GM12891 (cell line): ENCODE data around the gene NUP93. TPM values are rescaled to one million over a fixed set of nuclear protein-coding genes. Genes with fewer than 3 reads are reported as not detected.

Experiments used
- DNase-seq: peaks from one replicate; pipeline ENCODE4 v3.0.0; 2011; ENCODE audit warnings: low spot score; ENCODE audit not compliant: insufficient read length
- FAIRE-seq: peaks from 2 replicates; lab custom pipeline; 2011; peaks lifted over from hg19 to GRCh38; lab: Jason Lieb, UNC
- PAX5 ChIP-seq: IDR thresholded peaks from 2 replicates; pipeline ENCODE4 v1.6.1; 2011; ENCODE audit warnings: low read length, moderate library complexity, mild to moderate bottlenecking; ENCODE audit not compliant: insufficient read depth, severe bottlenecking
- POLR2A ChIP-seq: IDR thresholded peaks from 2 replicates; pipeline ENCODE4 v1.6.1; 2011; ENCODE audit warnings: low read depth, low read length, control low read depth
- POLR2AphosphoS5 ChIP-seq: IDR thresholded peaks from 2 replicates; pipeline ENCODE4 v1.6.1; 2011; ENCODE audit warnings: low read depth, low read length, control low read depth
- POU2F2 ChIP-seq: IDR thresholded peaks from 2 replicates; pipeline ENCODE4 v1.6.1; 2011; ENCODE audit warnings: low read depth, mild to moderate bottlenecking, control low read depth, low read length, moderate library complexity
- SPI1 ChIP-seq: IDR thresholded peaks from 2 replicates; pipeline ENCODE4 v1.6.1; 2011; ENCODE audit warnings: low read depth, low read length, control low read depth
- TAF1 ChIP-seq: IDR thresholded peaks from 2 replicates; pipeline ENCODE4 v1.6.1; 2011; ENCODE audit warnings: low read depth, low read length, control low read depth
- polyA plus RNA-seq: library from polyadenylated mRNA; unstranded; fragments of >200 nt; gene quantifications from one replicate; pipeline ENCODE4 v1.2.1, GENCODE V29; 2012; ENCODE audit warnings: low read depth, missing spikeins, inconsistent platforms; ENCODE audit not compliant: missing spikeins

Gene NUP93
- polyA plus RNA-seq: 59.1 TPM

GRCh38 chr16:56729735-56730662 lies at the start of gene NUP93:
Gene NUP93, plus strand, starts transcription at chr16:56730129. Its CDS starts 18,119 bp downstream, at chr16:56748248.
- peak; percentile 89 for FAIRE-seq
- DNase-seq: peak; percentile 87
- no peak for TF ChIP-seq SPI1
- peak; percentile 84; the same call in 1 of the 2 replicates for TF ChIP-seq POLR2AphosphoS5
- peak; percentile 84 for TF ChIP-seq POLR2A

GRCh38 chr16:56681939-56682702 lies 47.8 kb upstream of the NUP93 start, which contains the start of gene MT1X:
Gene MT1X, plus strand, starts transcription at chr16:56682470. Its CDS starts 71 bp downstream, at chr16:56682541.
- peak; percentile 87 for DNase-seq
- TF ChIP-seq SPI1 (no peak), POLR2AphosphoS5 (peak; percentile 52; the same call in 1 of the 2 replicates), POLR2A (peak; percentile 71)
- peak; percentile 77 for FAIRE-seq

GRCh38 chr16:56682703-56683397 lies 47.1 kb upstream of the NUP93 start:
- FAIRE-seq (no peak), DNase-seq (no peak)
- TF ChIP-seq TAF1 (no peak), POU2F2 (no peak), PAX5 (no peak), POLR2AphosphoS5 (no peak), SPI1 (no peak), POLR2A (no peak)

- DNase-seq: no peak
- no peak for TF ChIP-seq POLR2A
- no peak for TF ChIP-seq TAF1
- TF ChIP-seq POLR2AphosphoS5: no peak
- TF ChIP-seq SPI1: no peak
- TF ChIP-seq PAX5: no peak
- no peak for TF ChIP-seq POU2F2
- FAIRE-seq: no peak
Measured at GRCh38 chr16:56683424-56684172, 46.3 kb upstream of the NUP93 start.

GRCh38 chr16:56684256-56684925 lies 45.5 kb upstream of the NUP93 start:
- TF ChIP-seq PAX5: no peak
- no peak for TF ChIP-seq SPI1
- TF ChIP-seq POU2F2: no peak
- no peak for TF ChIP-seq TAF1
- no peak for TF ChIP-seq POLR2A
- TF ChIP-seq POLR2AphosphoS5: no peak
- no peak for DNase-seq
- no peak for FAIRE-seq

GRCh38 chr16:56684926-56685590 lies 44.9 kb upstream of the NUP93 start:
- TF ChIP-seq POLR2AphosphoS5 (no peak), PAX5 (no peak), TAF1 (no peak), POLR2A (no peak), POU2F2 (no peak), SPI1 (no peak)
- FAIRE-seq (no peak), DNase-seq (no peak)

GRCh38 chr16:56686758-56687157 lies 43.2 kb upstream of the NUP93 start:
- DNase-seq: no peak
- FAIRE-seq: no peak
- no peak for TF ChIP-seq SPI1
- TF ChIP-seq POLR2A: no peak
- no peak for TF ChIP-seq PAX5
- TF ChIP-seq TAF1: no peak
- no peak for TF ChIP-seq POLR2AphosphoS5
- no peak for TF ChIP-seq POU2F2

GRCh38 chr16:56688762-56689161 lies 41.2 kb upstream of the NUP93 start:
- FAIRE-seq (no peak), DNase-seq (no peak)
- TF ChIP-seq POLR2A: no peak
- no peak for TF ChIP-seq TAF1
- no peak for TF ChIP-seq POU2F2
- no peak for TF ChIP-seq POLR2AphosphoS5
- TF ChIP-seq SPI1: no peak
- TF ChIP-seq PAX5: no peak
